Measurements from ENCODE around the gene FHIT. TPM values are rescaled to one million over a fixed set of nuclear protein-coding genes. Genes with fewer than 3 reads are reported as not detected.

The FHIT gene
- total RNA-seq, 1 donor from 2014 or later: 5.7 TPM

- H3K9me3 Mint-ChIP-seq: no peaks in the 10 kb centered on the region
- H3K36me3 Mint-ChIP-seq: no peaks in the 10 kb centered on the region
- TF ChIP-seq EZH2 (IDR thresholded peaks at IDR 0.05): no peak
- no peak for TF ChIP-seq EZH2phosphoT487 (IDR thresholded peaks at IDR 0.05)
- TF ChIP-seq, protein P1, sequence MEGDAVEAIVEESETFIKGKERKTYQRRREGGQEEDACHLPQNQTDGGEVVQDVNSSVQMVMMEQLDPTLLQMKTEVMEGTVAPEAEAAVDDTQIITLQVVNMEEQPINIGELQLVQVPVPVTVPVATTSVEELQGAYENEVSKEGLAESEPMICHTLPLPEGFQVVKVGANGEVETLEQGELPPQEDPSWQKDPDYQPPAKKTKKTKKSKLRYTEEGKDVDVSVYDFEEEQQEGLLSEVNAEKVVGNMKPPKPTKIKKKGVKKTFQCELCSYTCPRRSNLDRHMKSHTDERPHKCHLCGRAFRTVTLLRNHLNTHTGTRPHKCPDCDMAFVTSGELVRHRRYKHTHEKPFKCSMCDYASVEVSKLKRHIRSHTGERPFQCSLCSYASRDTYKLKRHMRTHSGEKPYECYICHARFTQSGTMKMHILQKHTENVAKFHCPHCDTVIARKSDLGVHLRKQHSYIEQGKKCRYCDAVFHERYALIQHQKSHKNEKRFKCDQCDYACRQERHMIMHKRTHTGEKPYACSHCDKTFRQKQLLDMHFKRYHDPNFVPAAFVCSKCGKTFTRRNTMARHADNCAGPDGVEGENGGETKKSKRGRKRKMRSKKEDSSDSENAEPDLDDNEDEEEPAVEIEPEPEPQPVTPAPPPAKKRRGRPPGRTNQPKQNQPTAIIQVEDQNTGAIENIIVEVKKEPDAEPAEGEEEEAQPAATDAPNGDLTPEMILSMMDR (IDR thresholded peaks at IDR 0.05): no peak
- no peaks in the 10 kb centered on the region for H3F3A ChIP-seq (ENCODE audit: low read depth)
- H3K27me3 Mint-ChIP-seq (ENCODE audit: insufficient read depth, low read depth): peaks cover 3% of the 10 kb centered on the region
- no peak for DNase-seq (ENCODE audit: low spot score)
- no peak overlapping the region for H3K4me2 ChIP-seq
- no peaks in the 10 kb centered on the region for H3K36me3 ChIP-seq
- peaks cover 4% of the 10 kb centered on the region for H3K4me1 ChIP-seq
- no peak overlapping the region for H3K4me3 ChIP-seq
- no peak overlapping the region for H3K4me3 Mint-ChIP-seq
- H3K79me2 ChIP-seq (ENCODE audit: low read depth): no peaks in the 10 kb centered on the region
- H3K4me1 Mint-ChIP-seq: no peaks in the 10 kb centered on the region
- no peak overlapping the region for H3K9ac ChIP-seq
- no peaks in the 10 kb centered on the region for H3K9me3 ChIP-seq (ENCODE audit: low read depth)
- H4K20me1 ChIP-seq (ENCODE audit: low read depth): no peaks in the 10 kb centered on the region
- H2AFZ ChIP-seq (replicated peaks): no peak overlapping the region
- no peaks in the 10 kb centered on the region for H3K27me3 ChIP-seq
- H3K27ac Mint-ChIP-seq: no peak overlapping the region
- no peak overlapping the region for H3K27ac ChIP-seq
Observed at GRCh38 chr3:59970376-59970775, 1280.9 kb downstream of the FHIT start.

DNA sequence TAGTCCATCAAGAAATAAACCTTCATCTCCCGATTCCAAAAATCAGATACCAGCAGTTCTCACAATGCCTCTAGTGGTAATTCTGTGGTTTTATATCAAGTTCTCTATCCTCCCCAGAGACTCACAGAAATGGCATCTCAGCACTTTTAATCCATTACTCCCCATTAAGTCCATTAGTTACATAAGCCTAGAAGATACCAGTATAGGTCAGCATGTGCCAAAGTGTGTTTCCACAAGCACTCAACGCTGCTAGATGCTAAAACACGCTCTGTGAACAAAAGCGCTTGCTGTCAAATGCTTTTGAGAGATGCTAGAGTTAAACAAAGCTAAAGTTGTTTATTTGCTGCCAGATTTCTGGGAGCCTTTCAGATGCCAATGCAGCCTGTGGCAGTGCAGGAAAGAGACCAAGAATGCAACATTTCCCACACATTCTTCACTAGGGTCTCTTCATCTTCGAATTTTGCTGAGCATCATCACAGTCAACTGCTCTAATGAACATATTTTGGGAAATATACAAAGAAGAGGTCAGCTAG, 1282.7 kb downstream of the FHIT start:
- H3F3A ChIP-seq (ENCODE audit: low read depth): no peaks in the 10 kb centered on the region
- Mint-ChIP-seq H3K9me3 (no peaks in the 10 kb centered on the region), H3K36me3 (no peaks in the 10 kb centered on the region), H3K4me1 (no peaks in the 10 kb centered on the region), H3K27ac (no peak overlapping the region), H3K27me3 (ENCODE audit: insufficient read depth, low read depth) (peaks cover 3% of the 10 kb centered on the region), H3K4me3 (no peak overlapping the region)
- H3K4me1 ChIP-seq: peaks cover 4% of the 10 kb centered on the region
- H4K20me1 ChIP-seq (ENCODE audit: low read depth): no peaks in the 10 kb centered on the region
- H3K27me3 ChIP-seq: no peaks in the 10 kb centered on the region
- no peak overlapping the region for H2AFZ ChIP-seq (replicated peaks)
- no peak overlapping the region for H3K27ac ChIP-seq
- TF ChIP-seq, protein P1 (IDR thresholded peaks at IDR 0.05): peak; percentile 21
- TF ChIP-seq EZH2 (IDR thresholded peaks at IDR 0.05): no peak
- no peaks in the 10 kb centered on the region for H3K36me3 ChIP-seq
- no peak overlapping the region for H3K4me3 ChIP-seq
- no peak overlapping the region for H3K4me2 ChIP-seq
- no peaks in the 10 kb centered on the region for H3K9me3 ChIP-seq (ENCODE audit: low read depth)
- H3K9ac ChIP-seq: no peak overlapping the region
- H3K79me2 ChIP-seq (ENCODE audit: low read depth): no peaks in the 10 kb centered on the region
- no peak for DNase-seq (ENCODE audit: low spot score)

- H3K27me3 Mint-ChIP-seq (ENCODE audit: insufficient read depth, low read depth): no peaks in the 10 kb centered on the region
- TF ChIP-seq, protein P1 (IDR thresholded peaks at IDR 0.05): no peak
- TF ChIP-seq EZH2 (IDR thresholded peaks at IDR 0.05) (no peak), EZH2phosphoT487 (IDR thresholded peaks at IDR 0.05) (no peak)
Observed at GRCh38 chr3:59963676-59964075, 1287.6 kb downstream of the FHIT start.

More at GRCh38 chr3:59963676-59964075, 1287.6 kb downstream of the FHIT start:
- Histone ChIP-seq H4K20me1 (ENCODE audit: low read depth) (no peaks in the 10 kb centered on the region), H3K27ac (no peak overlapping the region), H3K4me2 (no peak overlapping the region), H3K9ac (no peak overlapping the region), H3K79me2 (ENCODE audit: low read depth) (no peaks in the 10 kb centered on the region), H2AFZ (replicated peaks) (no peak overlapping the region), H3K36me3 (no peaks in the 10 kb centered on the region), H3K4me1 (no peaks in the 10 kb centered on the region), H3K27me3 (no peaks in the 10 kb centered on the region), H3K9me3 (ENCODE audit: low read depth) (no peaks in the 10 kb centered on the region), H3K4me3 (no peak overlapping the region), H3F3A (ENCODE audit: low read depth) (no peaks in the 10 kb centered on the region)
- Mint-ChIP-seq H3K27ac (no peak overlapping the region), H3K9me3 (peaks cover 10% of the 10 kb centered on the region), H3K4me3 (no peak overlapping the region), H3K36me3 (no peaks in the 10 kb centered on the region), H3K4me1 (no peaks in the 10 kb centered on the region)
- no peak for DNase-seq (ENCODE audit: low spot score)

All from neural progenitor cell (in vitro differentiated cells).